Tibial nerve (tissue), 4 donors: ENCODE data around the gene RASD2.

Experiments
- EP300 ChIP-seq, 2 donors: sonication (generic); formaldehyde crosslinking; IDR thresholded peaks; one replicate each; pipeline ENCODE4 v1.6.1; 2017; ENCODE audit warnings: antibody characterized with exemption in 2 of 2, mild to moderate bottlenecking in 1 of 2
- POLR2A ChIP-seq, 2 donors: fragments of 450-650 bp; IDR thresholded peaks; one replicate each; pipeline ENCODE4 v1.6.1; 2017; ENCODE audit warnings: antibody characterized with exemption in 2 of 2, mild to moderate bottlenecking in 2 of 2, moderate library complexity in 2 of 2
- TF ChIP-seq, protein P1 (sequence below), 5 experiments: fragments of 200-600 bp in 3 of 5; fragments of 450-650 bp in 2 of 5; sonication (generic) in 3 of 5; IDR thresholded peaks; one replicate each; pipeline ENCODE4 v1.5.1; 2016 to 2019; ENCODE audit warnings: antibody characterized with exemption in 5 of 5, mild to moderate bottlenecking in 3 of 5, moderate library complexity in 2 of 5

DNA sequence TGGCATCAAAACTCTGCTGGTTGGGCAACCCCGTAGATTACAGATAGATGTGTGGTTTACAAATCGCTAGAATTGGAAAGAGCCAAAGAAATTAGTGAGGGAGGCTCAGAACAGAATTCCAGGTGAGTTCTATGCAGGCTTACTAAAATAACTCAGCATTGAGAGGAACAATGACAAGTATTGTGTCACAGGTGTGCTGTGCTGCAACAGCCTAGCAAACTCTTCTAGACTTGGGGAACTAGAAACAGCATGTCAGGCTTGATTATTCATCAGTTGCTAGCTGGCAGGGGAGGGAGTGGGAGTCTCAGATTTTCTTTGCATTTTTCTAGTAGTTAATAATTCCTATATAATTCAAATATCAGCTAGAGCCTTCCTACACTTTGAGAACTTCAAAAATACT, 26.3 kb upstream of the RASD2 start:
- TF ChIP-seq, protein P1, sequence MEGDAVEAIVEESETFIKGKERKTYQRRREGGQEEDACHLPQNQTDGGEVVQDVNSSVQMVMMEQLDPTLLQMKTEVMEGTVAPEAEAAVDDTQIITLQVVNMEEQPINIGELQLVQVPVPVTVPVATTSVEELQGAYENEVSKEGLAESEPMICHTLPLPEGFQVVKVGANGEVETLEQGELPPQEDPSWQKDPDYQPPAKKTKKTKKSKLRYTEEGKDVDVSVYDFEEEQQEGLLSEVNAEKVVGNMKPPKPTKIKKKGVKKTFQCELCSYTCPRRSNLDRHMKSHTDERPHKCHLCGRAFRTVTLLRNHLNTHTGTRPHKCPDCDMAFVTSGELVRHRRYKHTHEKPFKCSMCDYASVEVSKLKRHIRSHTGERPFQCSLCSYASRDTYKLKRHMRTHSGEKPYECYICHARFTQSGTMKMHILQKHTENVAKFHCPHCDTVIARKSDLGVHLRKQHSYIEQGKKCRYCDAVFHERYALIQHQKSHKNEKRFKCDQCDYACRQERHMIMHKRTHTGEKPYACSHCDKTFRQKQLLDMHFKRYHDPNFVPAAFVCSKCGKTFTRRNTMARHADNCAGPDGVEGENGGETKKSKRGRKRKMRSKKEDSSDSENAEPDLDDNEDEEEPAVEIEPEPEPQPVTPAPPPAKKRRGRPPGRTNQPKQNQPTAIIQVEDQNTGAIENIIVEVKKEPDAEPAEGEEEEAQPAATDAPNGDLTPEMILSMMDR (IDR thresholded peaks at IDR 0.05), result no peak
- TF ChIP-seq POLR2A (IDR thresholded peaks at IDR 0.05) (no peak), EP300 (IDR thresholded peaks at IDR 0.05) (no peak)
